ENCODE results near the gene SH3PXD2A.

GRCh38 chr10:103893817-103894216 lies 38.4 kb upstream of the SH3PXD2A start:
- no peak for TF ChIP-seq CTCF (IDR thresholded peaks at IDR 0.05)
- TF ChIP-seq POLR2A (IDR thresholded peaks at IDR 0.05): no peak
